Measurements from ENCODE around the gene ZBTB8A. TPM values are rescaled to one million over a fixed set of nuclear protein-coding genes. Genes with fewer than 3 reads are reported as not detected.

Gene ZBTB8A
- total RNA-seq, 1 experiment from 2014 or later, result 3.5 TPM

GRCh38 chr1:32507021-32507420 lies 32.2 kb upstream of the ZBTB8A start:
- Histone ChIP-seq H3K36me3 (ENCODE audit: low read depth, low read length) (no peaks in the 10 kb centered on the region), H3K9me3 (ENCODE audit: low read length) (no peaks in the 10 kb centered on the region), H4K20me1 (ENCODE audit: low read length) (no peaks in the 10 kb centered on the region), H3K79me2 (ENCODE audit: low read length) (no peaks in the 10 kb centered on the region), H3K4me3 (ENCODE audit: low read length) (no peak overlapping the region), H3K4me1 (ENCODE audit: insufficient read depth, low read length) (no peaks in the 10 kb centered on the region), H2AFZ (ENCODE audit: low read length) (no peak overlapping the region), H3K9ac (ENCODE audit: low read length) (no peak overlapping the region), H3K27ac (ENCODE audit: low read length) (no peak overlapping the region), H3K9me2 (replicated peaks; ENCODE audit: low read length) (no peaks in the 10 kb centered on the region), H3K27me3 (ENCODE audit: low read length) (no peaks in the 10 kb centered on the region), H3F3A (ENCODE audit: low read length, unreplicated experiment) (no peaks in the 10 kb centered on the region), H3K4me2 (ENCODE audit: low read length) (no peak overlapping the region)
- intact Hi-C loops (cut with micrococcal nuclease), result no loop called here
- TF ChIP-seq CTCF (conservative IDR thresholded peaks at IDR 0.05; ENCODE audit: low read depth, low read length) (no peak), EZH2phosphoT487 (IDR thresholded peaks at IDR 0.05; ENCODE audit: borderline replicate concordance, low read length) (no peak), EZH2 (IDR thresholded peaks at IDR 0.05; ENCODE audit: low read length, unreplicated experiment) (no peak)
- ChIA-PET POLR2A (ENCODE audit: unreplicated experiment) (no interaction called here), CTCF (no interaction called here)
- ATAC-seq, result no peak; the same call in 1 of the 2 replicates
- BruUV-seq (replicated peaks), result no TSS peak
- DNase-seq, result no peak

GRCh38 chr1:32508761-32509160 lies 30.5 kb upstream of the ZBTB8A start:
- Histone ChIP-seq H3K27me3 (ENCODE audit: low read length) (no peaks in the 10 kb centered on the region), H3K79me2 (ENCODE audit: low read length) (no peaks in the 10 kb centered on the region), H3K4me2 (ENCODE audit: low read length) (no peak overlapping the region), H3K27ac (ENCODE audit: low read length) (no peak overlapping the region), H3K9me2 (replicated peaks; ENCODE audit: low read length) (no peaks in the 10 kb centered on the region), H3K9me3 (ENCODE audit: low read length) (no peaks in the 10 kb centered on the region), H3K4me1 (ENCODE audit: insufficient read depth, low read length) (no peaks in the 10 kb centered on the region), H3K36me3 (ENCODE audit: low read depth, low read length) (no peaks in the 10 kb centered on the region), H3K4me3 (ENCODE audit: low read length) (no peak overlapping the region), H3K9ac (ENCODE audit: low read length) (no peak overlapping the region), H2AFZ (ENCODE audit: low read length) (no peak overlapping the region), H3F3A (ENCODE audit: low read length, unreplicated experiment) (no peaks in the 10 kb centered on the region), H4K20me1 (ENCODE audit: low read length) (no peaks in the 10 kb centered on the region)
- ATAC-seq, result no peak
- DNase-seq, result no peak
- POLR2A ChIA-PET (ENCODE audit: unreplicated experiment), result no interaction called here
- TF ChIP-seq CTCF (conservative IDR thresholded peaks at IDR 0.05; ENCODE audit: low read depth, low read length) (no peak), EZH2 (IDR thresholded peaks at IDR 0.05; ENCODE audit: low read length, unreplicated experiment) (no peak), EZH2phosphoT487 (IDR thresholded peaks at IDR 0.05; ENCODE audit: borderline replicate concordance, low read length) (no peak)
- CTCF ChIA-PET, result no interaction called here
- BruUV-seq (replicated peaks), result no TSS peak
- intact Hi-C loops (cut with micrococcal nuclease), result no loop called here

GRCh38 chr1:32509939-32510338 lies 29.3 kb upstream of the ZBTB8A start:
- intact Hi-C loops (cut with micrococcal nuclease), result no loop called here

More at GRCh38 chr1:32509939-32510338, 29.3 kb upstream of the ZBTB8A start:
- POLR2A ChIA-PET (ENCODE audit: unreplicated experiment), result no interaction called here
- Histone ChIP-seq H3K27ac (ENCODE audit: low read length) (no peak overlapping the region), H3K9me3 (ENCODE audit: low read length) (no peaks in the 10 kb centered on the region), H2AFZ (ENCODE audit: low read length) (no peak overlapping the region), H4K20me1 (ENCODE audit: low read length) (no peaks in the 10 kb centered on the region), H3K4me3 (ENCODE audit: low read length) (no peak overlapping the region), H3F3A (ENCODE audit: low read length, unreplicated experiment) (no peaks in the 10 kb centered on the region), H3K9ac (ENCODE audit: low read length) (no peak overlapping the region), H3K36me3 (ENCODE audit: low read depth, low read length) (no peaks in the 10 kb centered on the region), H3K79me2 (ENCODE audit: low read length) (no peaks in the 10 kb centered on the region), H3K4me1 (ENCODE audit: insufficient read depth, low read length) (no peaks in the 10 kb centered on the region), H3K27me3 (ENCODE audit: low read length) (no peaks in the 10 kb centered on the region), H3K4me2 (ENCODE audit: low read length) (no peak overlapping the region), H3K9me2 (replicated peaks; ENCODE audit: low read length) (no peaks in the 10 kb centered on the region)
- no TSS peak for BruUV-seq (replicated peaks)
- ATAC-seq (no peak), DNase-seq (no peak)
- no peak for TF ChIP-seq EZH2 (IDR thresholded peaks at IDR 0.05; ENCODE audit: low read length, unreplicated experiment)
- TF ChIP-seq CTCF (conservative IDR thresholded peaks at IDR 0.05; ENCODE audit: low read depth, low read length), result no peak
- no peak for TF ChIP-seq EZH2phosphoT487 (IDR thresholded peaks at IDR 0.05; ENCODE audit: borderline replicate concordance, low read length)
- CTCF ChIA-PET, result no interaction called here
